Breast epithelium (tissue), 3 donors: Measurements from ENCODE around the gene ANTXR1.

ENCODE experiments used
- CTCF ChIP-seq, 3 donors: fragments of 450-650 bp; IDR thresholded peaks; one replicate each; pipeline ENCODE4 v1.5.1; 2016 to 2017; ENCODE audit warnings: antibody characterized with exemption in 3 of 3, mild to moderate bottlenecking in 3 of 3, moderate library complexity in 3 of 3
- POLR2A ChIP-seq: fragments of 450-650 bp; IDR thresholded peaks from one replicate; pipeline ENCODE4 v1.6.1; 2016; ENCODE audit warnings: antibody characterized with exemption, mild to moderate bottlenecking, moderate library complexity

- TF ChIP-seq CTCF (IDR thresholded peaks at IDR 0.05), result no peak
- TF ChIP-seq POLR2A, result no peak
Observed at GRCh38 chr2:69090820-69091219, 77.8 kb downstream of the ANTXR1 start.
